ENCODE data around the gene SMR3A.

SMR3A gene

GRCh38 chr4:70334681-70335080 is 25.9 kb upstream of the SMR3A start, which contains the start of gene CABS1:
Gene CABS1 (plus strand): TSS chr4:70334981. CDS start chr4:70335040, 59 bp downstream.
- Histone ChIP-seq H3K9me3 (replicated peaks in 1 of 2; ENCODE audit: control insufficient read depth in 2 of 2, insufficient read depth in 1 of 2, low read depth in 1 of 2, low read length in 2 of 2) (no peaks in the 10 kb centered on the region), H3K4me1 (ENCODE audit: control insufficient read depth in 2 of 2, insufficient read depth in 1 of 2, low read depth in 1 of 2, low read length in 2 of 2) (no peaks in the 10 kb centered on the region), H3K79me1 (ENCODE audit: low read depth, low read length) (no peaks in the 10 kb centered on the region), H4K91ac (ENCODE audit: low read depth, low read length, poor library complexity) (no peak within 1 kb of the TSS), H3K23ac (ENCODE audit: low read depth, low read length, poor library complexity) (no peak within 1 kb of the TSS), H3K9ac (ENCODE audit: low read depth, low read length, poor library complexity) (no peak within 1 kb of the TSS), H2BK120ac (ENCODE audit: low read depth, low read length) (no peak within 1 kb of the TSS), H3K18ac (ENCODE audit: low read length) (no peak within 1 kb of the TSS), H2AFZ (ENCODE audit: low read length) (no peak within 1 kb of the TSS), H2BK12ac (ENCODE audit: low read length) (no peak within 1 kb of the TSS), H3K14ac (ENCODE audit: low read length) (no peak within 1 kb of the TSS), H2BK15ac (ENCODE audit: low read length) (no peak within 1 kb of the TSS), H3K27ac (replicated peaks; ENCODE audit: low read length) (no peak within 1 kb of the TSS), H3K36me3 (replicated peaks in 1 of 2; ENCODE audit: control insufficient read depth in 2 of 2, insufficient read depth in 2 of 2, low read length in 2 of 2) (no peaks in the 10 kb centered on the region), H3K4me3 (ENCODE audit: low read length in 2 of 2) (no peak within 1 kb of the TSS), H3K4ac (ENCODE audit: low read length) (no peak within 1 kb of the TSS), H3K27me3 (ENCODE audit: control insufficient read depth in 3 of 3, insufficient read depth in 3 of 3, low read depth in 1 of 3, low read length in 3 of 3) (no peaks in the 10 kb centered on the region), H2BK5ac (ENCODE audit: low read length) (no peak within 1 kb of the TSS), H3K4me2 (ENCODE audit: insufficient read depth, low read length, poor library complexity, severe bottlenecking) (no peak within 1 kb of the TSS), H2AK5ac (ENCODE audit: low read depth, low read length) (no peak within 1 kb of the TSS), H4K8ac (ENCODE audit: low read depth, low read length) (no peak within 1 kb of the TSS)
- DNase-seq (ENCODE audit: low spot score), result no peak
- no CpG with 5 or more reads among the region's 3 CpGs for WGBS, 2 donors (ENCODE audit: extremely low coverage in 2 of 2, insufficient read length in 2 of 2, insufficient replicate concordance in 1 of 2)

GRCh38 chr4:70336043-70336442 is 24.5 kb upstream of the SMR3A start:
- no peak overlapping the region for H3K18ac ChIP-seq (ENCODE audit: low read length)
- no peaks in the 10 kb centered on the region for H3K9me3 ChIP-seq (replicated peaks in 1 of 2; ENCODE audit: control insufficient read depth in 2 of 2, insufficient read depth in 1 of 2, low read depth in 1 of 2, low read length in 2 of 2)
- no peak overlapping the region for H2BK12ac ChIP-seq (ENCODE audit: low read length)
- H3K23ac ChIP-seq (ENCODE audit: low read depth, low read length, poor library complexity), result no peak overlapping the region
- H4K91ac ChIP-seq (ENCODE audit: low read depth, low read length, poor library complexity), result no peak overlapping the region
- H3K4me1 ChIP-seq (ENCODE audit: control insufficient read depth in 2 of 2, insufficient read depth in 1 of 2, low read depth in 1 of 2, low read length in 2 of 2), result no peaks in the 10 kb centered on the region
- H2AFZ ChIP-seq (ENCODE audit: low read length), result no peak overlapping the region
- no peak overlapping the region for H3K4me3 ChIP-seq (ENCODE audit: low read length in 2 of 2)
- no peak overlapping the region for H3K4ac ChIP-seq (ENCODE audit: low read length)
- no peak overlapping the region for H3K9ac ChIP-seq (ENCODE audit: low read depth, low read length, poor library complexity)
- no peak overlapping the region for H2AK5ac ChIP-seq (ENCODE audit: low read depth, low read length)
- no peak for DNase-seq (ENCODE audit: low spot score)
- WGBS, 2 donors (ENCODE audit: extremely low coverage in 2 of 2, insufficient read length in 2 of 2, insufficient replicate concordance in 1 of 2), result no CpG with 5 or more reads among the region's 5 CpGs
- H3K14ac ChIP-seq (ENCODE audit: low read length), result no peak overlapping the region
- H2BK120ac ChIP-seq (ENCODE audit: low read depth, low read length), result no peak overlapping the region
- no peak overlapping the region for H4K8ac ChIP-seq (ENCODE audit: low read depth, low read length)
- H3K4me2 ChIP-seq (ENCODE audit: insufficient read depth, low read length, poor library complexity, severe bottlenecking), result no peak overlapping the region
- H2BK15ac ChIP-seq (ENCODE audit: low read length), result no peak overlapping the region
- no peak overlapping the region for H3K27ac ChIP-seq (replicated peaks; ENCODE audit: low read length)
- H3K79me1 ChIP-seq (ENCODE audit: low read depth, low read length), result no peaks in the 10 kb centered on the region
- no peaks in the 10 kb centered on the region for H3K36me3 ChIP-seq (replicated peaks in 1 of 2; ENCODE audit: control insufficient read depth in 2 of 2, insufficient read depth in 2 of 2, low read length in 2 of 2)
- no peaks in the 10 kb centered on the region for H3K27me3 ChIP-seq (ENCODE audit: control insufficient read depth in 3 of 3, insufficient read depth in 3 of 3, low read depth in 1 of 3, low read length in 3 of 3)
- no peak overlapping the region for H2BK5ac ChIP-seq (ENCODE audit: low read length)

- H2BK5ac ChIP-seq (ENCODE audit: low read length), result no peak overlapping the region
- H2BK12ac ChIP-seq (ENCODE audit: low read length), result no peak overlapping the region
- DNase-seq (ENCODE audit: low spot score), result no peak
- no peak overlapping the region for H3K4me2 ChIP-seq (ENCODE audit: insufficient read depth, low read length, poor library complexity, severe bottlenecking)
- no peak overlapping the region for H2BK120ac ChIP-seq (ENCODE audit: low read depth, low read length)
- no peak overlapping the region for H3K18ac ChIP-seq (ENCODE audit: low read length)
- no peak overlapping the region for H2BK15ac ChIP-seq (ENCODE audit: low read length)
- H3K4ac ChIP-seq (ENCODE audit: low read length), result no peak overlapping the region
- H3K4me1 ChIP-seq (ENCODE audit: control insufficient read depth in 2 of 2, insufficient read depth in 1 of 2, low read depth in 1 of 2, low read length in 2 of 2), result no peaks in the 10 kb centered on the region
- H3K79me1 ChIP-seq (ENCODE audit: low read depth, low read length), result no peaks in the 10 kb centered on the region
- H3K27ac ChIP-seq (replicated peaks; ENCODE audit: low read length), result no peak overlapping the region
- H2AK5ac ChIP-seq (ENCODE audit: low read depth, low read length), result no peak overlapping the region
- no peak overlapping the region for H4K91ac ChIP-seq (ENCODE audit: low read depth, low read length, poor library complexity)
- no peak overlapping the region for H3K4me3 ChIP-seq (ENCODE audit: low read length in 2 of 2)
- no peaks in the 10 kb centered on the region for H3K27me3 ChIP-seq (ENCODE audit: control insufficient read depth in 3 of 3, insufficient read depth in 3 of 3, low read depth in 1 of 3, low read length in 3 of 3)
- H3K14ac ChIP-seq (ENCODE audit: low read length), result no peak overlapping the region
- no peak overlapping the region for H2AFZ ChIP-seq (ENCODE audit: low read length)
- no peaks in the 10 kb centered on the region for H3K9me3 ChIP-seq (replicated peaks in 1 of 2; ENCODE audit: control insufficient read depth in 2 of 2, insufficient read depth in 1 of 2, low read depth in 1 of 2, low read length in 2 of 2)
- WGBS, 2 donors (ENCODE audit: extremely low coverage in 2 of 2, insufficient read length in 2 of 2, insufficient replicate concordance in 1 of 2), result no CpG with 5 or more reads among the region's 1 CpG
- no peak overlapping the region for H3K23ac ChIP-seq (ENCODE audit: low read depth, low read length, poor library complexity)
- no peak overlapping the region for H3K9ac ChIP-seq (ENCODE audit: low read depth, low read length, poor library complexity)
- H3K36me3 ChIP-seq (replicated peaks in 1 of 2; ENCODE audit: control insufficient read depth in 2 of 2, insufficient read depth in 2 of 2, low read length in 2 of 2), result no peaks in the 10 kb centered on the region
- H4K8ac ChIP-seq (ENCODE audit: low read depth, low read length), result no peak overlapping the region
These were observed 22.6 kb upstream of the SMR3A start for GRCh38 chr4:70337886-70338420.

- no peak for DNase-seq (ENCODE audit: low spot score)
- no peak overlapping the region for H3K27ac ChIP-seq (replicated peaks; ENCODE audit: low read length)
- no peak overlapping the region for H3K4me2 ChIP-seq (ENCODE audit: insufficient read depth, low read length, poor library complexity, severe bottlenecking)
- no peaks in the 10 kb centered on the region for H3K79me1 ChIP-seq (ENCODE audit: low read depth, low read length)
- H2BK120ac ChIP-seq (ENCODE audit: low read depth, low read length), result no peak overlapping the region
- no peak overlapping the region for H3K23ac ChIP-seq (ENCODE audit: low read depth, low read length, poor library complexity)
- H3K27me3 ChIP-seq (ENCODE audit: control insufficient read depth in 3 of 3, insufficient read depth in 3 of 3, low read depth in 1 of 3, low read length in 3 of 3), result no peaks in the 10 kb centered on the region
- H3K18ac ChIP-seq (ENCODE audit: low read length), result no peak overlapping the region
- H2BK12ac ChIP-seq (ENCODE audit: low read length), result no peak overlapping the region
- H2BK15ac ChIP-seq (ENCODE audit: low read length), result no peak overlapping the region
- no peak overlapping the region for H2BK5ac ChIP-seq (ENCODE audit: low read length)
- peaks cover 0 to 3% of the 10 kb centered on the region in 2 donors for H3K4me1 ChIP-seq (ENCODE audit: control insufficient read depth in 2 of 2, insufficient read depth in 1 of 2, low read depth in 1 of 2, low read length in 2 of 2)
- H3K14ac ChIP-seq (ENCODE audit: low read length), result no peak overlapping the region
- H3K9ac ChIP-seq (ENCODE audit: low read depth, low read length, poor library complexity), result no peak overlapping the region
- H4K8ac ChIP-seq (ENCODE audit: low read depth, low read length), result no peak overlapping the region
- no peak overlapping the region for H3K4ac ChIP-seq (ENCODE audit: low read length)
- no peak overlapping the region for H4K91ac ChIP-seq (ENCODE audit: low read depth, low read length, poor library complexity)
- H3K4me3 ChIP-seq (ENCODE audit: low read length in 2 of 2), result no peak overlapping the region
- no peaks in the 10 kb centered on the region for H3K36me3 ChIP-seq (replicated peaks in 1 of 2; ENCODE audit: control insufficient read depth in 2 of 2, insufficient read depth in 2 of 2, low read length in 2 of 2)
- no CpG with 5 or more reads among the region's 1 CpG for WGBS, 2 donors (ENCODE audit: extremely low coverage in 2 of 2, insufficient read length in 2 of 2, insufficient replicate concordance in 1 of 2)
- no peak overlapping the region for H2AK5ac ChIP-seq (ENCODE audit: low read depth, low read length)
- H3K9me3 ChIP-seq (replicated peaks in 1 of 2; ENCODE audit: control insufficient read depth in 2 of 2, insufficient read depth in 1 of 2, low read depth in 1 of 2, low read length in 2 of 2), result no peaks in the 10 kb centered on the region
- H2AFZ ChIP-seq (ENCODE audit: low read length), result no peak overlapping the region
These were observed 4.4 kb upstream of the SMR3A start for GRCh38 chr4:70356185-70356584.
